GM19099 (cell line): ENCODE results near the gene ATP5F1B.

Experiments
- POLR2A ChIP-seq: IDR thresholded peaks from 3 replicates; pipeline ENCODE4 v1.6.1; 2011; ENCODE audit warnings: low read depth; ENCODE audit not compliant: insufficient read length; ENCODE audit errors: extremely low read depth

The ATP5F1B gene

DNA sequence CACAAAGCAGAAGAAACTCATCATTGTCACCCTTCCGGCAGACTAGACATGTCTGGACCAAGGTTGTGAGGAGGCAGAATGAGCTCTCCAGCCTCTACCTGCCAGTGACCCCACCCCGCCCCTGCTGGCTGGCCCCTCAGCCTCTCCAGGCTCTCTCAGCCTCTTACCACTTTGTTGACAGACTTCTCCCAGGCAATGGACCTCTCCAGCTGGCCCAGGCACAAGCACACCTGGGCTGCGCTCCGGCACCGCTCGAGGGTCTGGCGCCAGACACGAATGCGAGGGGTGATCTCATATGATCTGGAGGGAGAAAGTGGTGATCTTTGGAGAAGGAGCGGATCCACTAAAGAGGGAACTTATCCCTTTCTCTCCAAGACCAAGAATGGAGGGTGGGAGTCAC, 46.0 kb downstream of the ATP5F1B start:
- no peak for TF ChIP-seq POLR2A

GRCh38 chr12:56599041-56599440, 46.7 kb downstream of the ATP5F1B start:
- no peak for TF ChIP-seq POLR2A

DNA sequence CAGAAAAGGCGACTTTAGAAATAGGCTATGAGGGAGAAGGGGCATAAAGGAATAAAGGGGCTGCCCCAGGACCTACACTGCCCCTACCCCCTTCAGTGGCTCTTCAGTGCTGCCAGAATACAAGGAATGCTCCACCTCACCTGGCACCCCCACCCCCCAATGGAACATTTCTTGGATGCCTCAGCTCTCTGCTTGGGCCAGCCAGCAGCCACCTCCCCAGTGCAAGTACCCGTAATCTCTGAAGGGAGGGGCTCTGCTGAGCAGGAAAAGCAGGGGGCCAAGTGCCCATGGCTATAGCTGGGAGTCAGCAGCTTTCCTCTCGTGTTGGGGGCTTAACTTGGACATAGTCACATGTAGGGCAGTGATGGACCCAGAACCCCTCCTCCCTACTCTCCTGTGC, 49.0 kb downstream of the ATP5F1B start:
- TF ChIP-seq POLR2A, result no peak

GRCh38 chr12:56593909-56594621, 51.7 kb downstream of the ATP5F1B start:
- no peak for TF ChIP-seq POLR2A

DNA sequence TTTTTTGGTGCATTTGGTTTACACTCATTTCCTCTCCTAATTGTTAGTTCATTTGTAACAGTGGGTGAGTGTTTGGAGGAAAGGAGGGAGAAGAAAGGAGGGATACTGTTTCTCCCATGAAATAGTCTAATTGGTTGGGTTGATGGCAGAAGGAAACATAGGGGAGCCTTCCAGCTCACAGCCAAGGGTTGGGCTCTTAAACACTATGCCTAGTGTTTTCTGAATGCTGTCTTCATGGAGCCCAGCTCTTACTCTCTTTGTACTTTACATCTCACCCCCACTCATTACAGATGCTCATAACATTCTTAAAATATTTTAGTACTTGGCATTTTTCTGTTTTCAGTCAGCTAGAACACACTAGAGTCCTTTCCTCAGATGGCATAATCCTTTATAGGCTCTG, 53.8 kb downstream of the ATP5F1B start:
- no peak for TF ChIP-seq POLR2A

GRCh38 chr12:56591126-56591525, 54.7 kb downstream of the ATP5F1B start:
- no peak for TF ChIP-seq POLR2A

GRCh38 chr12:56590237-56590830, 55.5 kb downstream of the ATP5F1B start:
- TF ChIP-seq POLR2A, result no peak

DNA sequence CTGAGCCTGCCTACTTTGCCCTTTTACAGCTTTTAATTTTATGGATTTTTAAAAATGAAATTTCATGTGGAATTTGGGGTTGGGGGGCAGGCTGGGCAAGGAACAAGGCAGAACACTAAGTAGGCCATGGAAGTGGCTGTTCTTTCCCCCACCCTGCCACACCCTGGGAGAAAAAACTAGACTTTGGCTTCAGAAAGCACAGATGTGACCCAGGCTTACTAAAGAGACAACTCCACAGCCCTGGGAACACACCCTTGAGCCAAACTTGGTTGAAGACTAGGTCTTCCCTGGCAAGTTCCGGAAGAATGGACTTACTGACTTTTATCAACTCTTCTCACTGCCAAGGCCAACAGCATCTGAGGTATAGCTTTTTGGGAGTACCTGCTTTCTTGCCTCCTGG, 56.0 kb downstream of the ATP5F1B start:
- no peak for TF ChIP-seq POLR2A
